ENCODE data around the gene REXO5.

GRCh38 chr16:20857281-20857680, 51.0 kb downstream of the REXO5 start:
- TF ChIP-seq, protein P1, sequence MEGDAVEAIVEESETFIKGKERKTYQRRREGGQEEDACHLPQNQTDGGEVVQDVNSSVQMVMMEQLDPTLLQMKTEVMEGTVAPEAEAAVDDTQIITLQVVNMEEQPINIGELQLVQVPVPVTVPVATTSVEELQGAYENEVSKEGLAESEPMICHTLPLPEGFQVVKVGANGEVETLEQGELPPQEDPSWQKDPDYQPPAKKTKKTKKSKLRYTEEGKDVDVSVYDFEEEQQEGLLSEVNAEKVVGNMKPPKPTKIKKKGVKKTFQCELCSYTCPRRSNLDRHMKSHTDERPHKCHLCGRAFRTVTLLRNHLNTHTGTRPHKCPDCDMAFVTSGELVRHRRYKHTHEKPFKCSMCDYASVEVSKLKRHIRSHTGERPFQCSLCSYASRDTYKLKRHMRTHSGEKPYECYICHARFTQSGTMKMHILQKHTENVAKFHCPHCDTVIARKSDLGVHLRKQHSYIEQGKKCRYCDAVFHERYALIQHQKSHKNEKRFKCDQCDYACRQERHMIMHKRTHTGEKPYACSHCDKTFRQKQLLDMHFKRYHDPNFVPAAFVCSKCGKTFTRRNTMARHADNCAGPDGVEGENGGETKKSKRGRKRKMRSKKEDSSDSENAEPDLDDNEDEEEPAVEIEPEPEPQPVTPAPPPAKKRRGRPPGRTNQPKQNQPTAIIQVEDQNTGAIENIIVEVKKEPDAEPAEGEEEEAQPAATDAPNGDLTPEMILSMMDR (IDR thresholded peaks at IDR 0.05; ENCODE audit: low read length) = no peak
- no peak for TF ChIP-seq EZH2 (IDR thresholded peaks at IDR 0.05; ENCODE audit: borderline replicate concordance, low read length)
